ENCODE results near the gene AVEN.

DNA sequence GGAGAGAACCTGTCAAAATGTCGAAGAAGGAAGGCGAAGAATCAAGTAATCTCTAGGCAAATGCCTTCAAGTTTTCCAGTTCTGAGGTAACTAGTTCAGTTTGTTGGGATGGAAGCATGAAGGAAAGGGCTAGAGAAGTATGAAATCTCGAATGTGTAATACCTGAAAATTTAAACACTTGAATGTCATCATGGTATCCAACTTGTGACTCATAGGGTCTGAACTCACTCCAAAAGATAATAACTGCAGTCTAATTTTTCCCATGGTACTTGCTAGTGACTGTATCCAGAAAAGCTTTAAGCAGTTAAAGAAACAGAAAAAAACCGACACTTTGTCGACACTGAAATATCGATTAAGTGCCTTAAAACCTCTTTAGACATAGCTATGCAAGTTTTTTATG, 173.6 kb downstream of the AVEN start:
- TF ChIP-seq, protein P1, sequence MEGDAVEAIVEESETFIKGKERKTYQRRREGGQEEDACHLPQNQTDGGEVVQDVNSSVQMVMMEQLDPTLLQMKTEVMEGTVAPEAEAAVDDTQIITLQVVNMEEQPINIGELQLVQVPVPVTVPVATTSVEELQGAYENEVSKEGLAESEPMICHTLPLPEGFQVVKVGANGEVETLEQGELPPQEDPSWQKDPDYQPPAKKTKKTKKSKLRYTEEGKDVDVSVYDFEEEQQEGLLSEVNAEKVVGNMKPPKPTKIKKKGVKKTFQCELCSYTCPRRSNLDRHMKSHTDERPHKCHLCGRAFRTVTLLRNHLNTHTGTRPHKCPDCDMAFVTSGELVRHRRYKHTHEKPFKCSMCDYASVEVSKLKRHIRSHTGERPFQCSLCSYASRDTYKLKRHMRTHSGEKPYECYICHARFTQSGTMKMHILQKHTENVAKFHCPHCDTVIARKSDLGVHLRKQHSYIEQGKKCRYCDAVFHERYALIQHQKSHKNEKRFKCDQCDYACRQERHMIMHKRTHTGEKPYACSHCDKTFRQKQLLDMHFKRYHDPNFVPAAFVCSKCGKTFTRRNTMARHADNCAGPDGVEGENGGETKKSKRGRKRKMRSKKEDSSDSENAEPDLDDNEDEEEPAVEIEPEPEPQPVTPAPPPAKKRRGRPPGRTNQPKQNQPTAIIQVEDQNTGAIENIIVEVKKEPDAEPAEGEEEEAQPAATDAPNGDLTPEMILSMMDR (IDR thresholded peaks at IDR 0.05; ENCODE audit: low read depth, low read length, poor library complexity, severe bottlenecking): no peak
- TF ChIP-seq EZH2phosphoT487 (IDR thresholded peaks at IDR 0.05; ENCODE audit: borderline replicate concordance, low read length): no peak
